Choroid plexus epithelial cell (primary cell): ENCODE measurements around the gene NHS.

ENCODE experiments used
- DNase-seq: peaks from one replicate; pipeline ENCODE4 v3.0.0-alpha.2; 2010; ENCODE audit warnings: low read depth
- H3K4me3 ChIP-seq: 2 replicates; pipeline ENCODE4 v1.5.1; 2011; ENCODE audit warnings: low read depth, mild to moderate bottlenecking, control low read depth, low read length, moderate library complexity
- TF ChIP-seq, protein P1 (sequence below): conservative IDR thresholded peaks from 2 replicates; pipeline ENCODE4 v1.5.1; 2011; ENCODE audit warnings: low read depth, mild to moderate bottlenecking, control low read depth, inconsistent platforms, low read length, moderate library complexity

The NHS gene

DNA sequence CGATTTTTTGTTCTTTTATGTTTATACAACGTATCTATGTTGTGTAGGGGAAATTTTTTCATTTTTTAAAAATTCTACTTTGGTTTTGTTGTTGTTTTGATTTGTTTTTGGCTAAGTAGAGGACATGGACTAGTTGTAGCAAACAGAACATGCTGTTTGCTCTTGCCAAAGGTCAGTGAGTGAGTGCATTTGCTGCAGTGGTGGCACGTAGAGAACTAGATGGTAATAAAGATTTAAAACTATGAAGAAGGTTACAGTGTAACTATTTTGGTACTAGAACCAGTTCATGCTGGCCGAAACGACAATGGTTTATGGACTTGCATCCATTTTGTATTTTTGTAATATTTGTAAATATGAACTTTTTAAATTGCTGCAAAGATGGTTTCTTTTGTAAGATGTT is 360.4 kb downstream of the NHS start:
- TF ChIP-seq, protein P1, sequence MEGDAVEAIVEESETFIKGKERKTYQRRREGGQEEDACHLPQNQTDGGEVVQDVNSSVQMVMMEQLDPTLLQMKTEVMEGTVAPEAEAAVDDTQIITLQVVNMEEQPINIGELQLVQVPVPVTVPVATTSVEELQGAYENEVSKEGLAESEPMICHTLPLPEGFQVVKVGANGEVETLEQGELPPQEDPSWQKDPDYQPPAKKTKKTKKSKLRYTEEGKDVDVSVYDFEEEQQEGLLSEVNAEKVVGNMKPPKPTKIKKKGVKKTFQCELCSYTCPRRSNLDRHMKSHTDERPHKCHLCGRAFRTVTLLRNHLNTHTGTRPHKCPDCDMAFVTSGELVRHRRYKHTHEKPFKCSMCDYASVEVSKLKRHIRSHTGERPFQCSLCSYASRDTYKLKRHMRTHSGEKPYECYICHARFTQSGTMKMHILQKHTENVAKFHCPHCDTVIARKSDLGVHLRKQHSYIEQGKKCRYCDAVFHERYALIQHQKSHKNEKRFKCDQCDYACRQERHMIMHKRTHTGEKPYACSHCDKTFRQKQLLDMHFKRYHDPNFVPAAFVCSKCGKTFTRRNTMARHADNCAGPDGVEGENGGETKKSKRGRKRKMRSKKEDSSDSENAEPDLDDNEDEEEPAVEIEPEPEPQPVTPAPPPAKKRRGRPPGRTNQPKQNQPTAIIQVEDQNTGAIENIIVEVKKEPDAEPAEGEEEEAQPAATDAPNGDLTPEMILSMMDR: no peak
- no peak for DNase-seq

DNA sequence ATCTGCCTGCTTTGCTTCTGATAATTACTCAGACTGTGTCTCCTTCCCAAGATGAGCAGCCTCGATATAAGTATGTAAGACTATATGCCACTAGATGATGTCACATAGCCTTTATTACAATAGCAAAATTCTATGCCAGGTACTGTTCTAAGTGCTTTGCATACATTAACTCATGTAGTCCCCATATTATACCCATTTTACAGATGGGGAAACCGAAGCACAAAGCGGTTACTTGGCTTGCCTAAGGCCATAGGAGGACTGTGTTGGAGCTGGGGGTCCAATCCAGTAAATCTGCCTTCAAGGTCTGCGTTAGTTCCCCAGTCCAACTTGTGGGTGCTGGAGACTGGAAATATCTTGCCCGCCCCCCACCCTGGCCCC is 361.5 kb downstream of the NHS start:
- H3K4me3 ChIP-seq: peak overlapping the region; percentile 57
- TF ChIP-seq, protein P1: no peak
- no peak for DNase-seq

More for the DNA sequence above, 360.4 kb downstream of the NHS start:
- H3K4me3 ChIP-seq: no peak overlapping the region

DNA sequence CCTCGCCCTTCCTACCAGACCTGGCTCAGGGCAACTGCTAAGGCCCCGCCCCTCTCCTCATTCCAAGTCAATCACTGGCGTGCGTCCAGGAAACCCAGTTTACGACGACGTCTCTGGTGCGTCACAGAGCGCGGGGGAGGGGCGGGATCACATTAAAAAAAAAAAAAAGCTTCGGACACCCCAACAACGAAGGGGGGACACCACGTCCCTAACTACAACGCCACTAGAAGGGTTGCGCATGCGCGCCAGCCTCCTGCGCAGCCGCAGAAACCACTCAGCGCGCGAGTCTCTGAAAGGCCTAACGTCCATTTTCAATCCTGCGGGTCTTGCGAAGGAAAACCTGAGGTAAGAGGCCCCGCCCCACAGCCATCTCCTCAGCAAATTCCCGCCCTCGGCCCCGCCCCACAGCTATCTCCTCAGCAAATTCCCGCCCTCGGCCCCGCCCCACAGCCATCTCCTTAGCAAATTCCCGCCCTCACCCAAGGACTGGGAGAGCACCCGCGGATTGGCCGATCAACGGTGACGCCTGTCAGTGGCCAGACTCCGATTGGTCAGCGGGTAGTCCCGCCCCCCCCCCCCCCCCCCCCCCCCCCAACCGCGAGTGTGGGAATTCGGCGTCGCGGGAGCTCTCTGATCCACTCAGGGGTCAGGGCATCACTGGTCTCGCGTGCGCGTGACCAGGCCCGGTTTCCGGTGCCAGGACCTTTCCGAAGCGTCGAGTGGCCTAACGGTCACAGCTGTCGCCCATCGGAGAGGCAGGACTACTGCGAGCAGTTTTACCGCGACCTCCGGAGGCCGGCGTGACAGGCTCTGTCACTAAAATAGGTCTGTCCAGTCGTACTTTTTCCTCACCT is 362.1 kb downstream of the NHS start, which contains the start of gene SCML1:
SCML1 (plus strand) TSS at position 638 of the 854 bp plus-strand sequence. CDS start 6,694 bp downstream, outside the sequence.
- H3K4me3 ChIP-seq: peak within 1 kb of the TSS; percentile 73
- DNase-seq: peak; percentile 98
- TF ChIP-seq, protein P1: no peak

DNA sequence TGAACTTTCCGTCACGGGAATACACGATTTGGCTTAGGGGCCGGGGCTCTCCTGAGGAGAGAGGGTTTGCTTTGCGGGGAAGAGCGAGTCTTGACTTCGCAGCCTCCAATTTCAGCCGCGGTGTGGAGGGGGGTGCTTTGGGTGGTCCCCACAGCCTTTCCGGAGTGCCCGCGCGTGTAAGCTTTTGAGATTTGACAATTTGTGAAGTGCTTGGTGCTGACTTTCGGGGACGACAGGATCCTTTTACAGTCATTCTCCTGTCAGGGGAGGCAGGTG is 362.6 kb downstream of the NHS start:
- H3K4me3 ChIP-seq: peak overlapping the region; percentile 73
- TF ChIP-seq, protein P1: no peak
- no peak for DNase-seq

DNA sequence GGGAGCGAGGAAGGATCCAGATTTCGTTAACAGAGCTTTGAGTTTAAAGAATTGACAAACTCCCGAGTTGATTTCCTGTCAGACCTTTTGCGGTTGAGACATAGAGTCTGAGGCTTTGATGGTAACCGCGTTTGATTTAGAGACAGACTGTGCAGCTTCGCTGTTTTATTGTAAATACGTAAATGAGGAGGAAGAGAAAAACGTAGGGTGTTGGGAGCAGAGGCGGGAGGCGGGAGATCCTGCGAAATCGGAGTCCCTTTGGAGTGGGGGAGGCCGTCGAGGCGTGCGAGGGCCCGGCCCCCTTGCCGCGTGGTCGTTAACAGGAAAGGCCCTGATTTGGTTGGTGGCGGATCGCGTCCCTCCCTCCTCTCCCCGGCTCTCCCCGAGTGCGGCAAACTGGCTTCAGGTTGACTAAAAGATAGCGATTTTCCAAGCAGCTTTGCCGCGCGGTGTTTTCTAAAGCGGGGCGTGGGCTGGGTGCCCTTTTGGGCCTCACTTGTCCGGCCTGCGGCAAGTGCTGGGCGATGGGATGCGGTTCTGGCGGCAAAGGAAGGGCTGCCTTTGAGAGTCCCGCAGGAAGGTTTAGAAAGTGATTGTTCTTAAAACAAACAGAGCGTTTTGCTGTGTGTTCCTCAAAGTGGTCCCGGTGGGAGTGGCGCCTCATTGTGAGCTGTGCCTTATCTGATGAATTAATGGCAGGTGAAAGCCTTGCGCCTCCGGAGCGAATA is 363.1 kb downstream of the NHS start:
- peak; percentile 29 for DNase-seq
- peak overlapping the region; percentile 73 for H3K4me3 ChIP-seq
- TF ChIP-seq, protein P1: no peak

DNA sequence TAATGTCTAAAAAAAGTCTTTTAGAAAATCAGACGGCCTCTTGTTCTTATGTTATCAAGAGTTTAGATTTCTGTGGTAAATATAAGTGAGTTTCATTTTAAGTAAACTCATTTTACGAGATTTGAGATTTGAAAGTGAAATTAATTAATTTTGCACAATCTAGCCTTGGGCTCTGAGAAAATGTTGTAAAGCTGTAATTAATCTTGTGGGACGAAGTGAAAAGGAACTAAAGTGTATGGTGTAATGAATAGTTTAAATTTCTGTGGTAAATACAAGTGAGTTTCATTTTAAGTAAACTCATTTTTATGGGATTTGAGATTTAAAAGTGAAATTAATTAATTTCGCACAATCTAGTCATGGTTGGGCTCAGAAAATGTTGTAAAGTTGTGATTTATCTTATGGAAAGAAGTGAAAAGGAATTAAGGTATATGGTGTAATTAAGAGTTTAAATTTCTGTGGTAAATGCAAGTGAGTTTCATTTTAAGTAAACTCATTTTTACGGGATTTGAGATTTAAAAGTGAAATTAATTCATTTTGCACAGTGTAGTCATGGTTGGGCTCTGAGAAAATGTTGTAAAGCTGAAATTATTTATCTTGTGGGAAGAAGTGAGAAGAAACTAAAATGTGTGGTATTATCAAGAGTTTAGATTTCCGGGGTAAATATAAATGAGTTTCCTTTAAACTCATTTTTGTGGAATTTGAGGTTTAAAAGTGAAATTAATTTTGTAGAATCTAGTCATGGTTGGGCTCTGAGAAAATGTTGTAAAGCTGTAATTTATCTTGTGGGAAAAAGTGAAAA is 363.9 kb downstream of the NHS start:
- H3K4me3 ChIP-seq: peak overlapping the region; percentile 73
- peak; percentile 4 for DNase-seq
- TF ChIP-seq, protein P1: no peak
